GM19372 (cell line): Measurements from ENCODE around the gene UBE2S.
"Not testable (repeated sequence)": the region's sequence is repeated elsewhere in the genome, so short reads cannot be mapped to it uniquely, and the experiment has no call there.

ENCODE experiments used
- ATAC-seq: cut with Tn5 transposase; IDR thresholded peaks from one replicate; pipeline ENCODE4 v1.9.1; 2021; ENCODE audit warnings: mild to moderate bottlenecking, low read depth, moderate library complexity; ENCODE audit not compliant: unreplicated experiment

UBE2S gene

GRCh38 chr19:55406826-55407549 lies 600 bp downstream of the UBE2S start:
- no peak for ATAC-seq

- ATAC-seq, result no peak
Observed at GRCh38 chr19:55406091-55406825, 1.3 kb downstream of the UBE2S start.

- no peak for ATAC-seq
Observed at GRCh38 chr19:55405638-55406037, 1.9 kb downstream of the UBE2S start.

DNA sequence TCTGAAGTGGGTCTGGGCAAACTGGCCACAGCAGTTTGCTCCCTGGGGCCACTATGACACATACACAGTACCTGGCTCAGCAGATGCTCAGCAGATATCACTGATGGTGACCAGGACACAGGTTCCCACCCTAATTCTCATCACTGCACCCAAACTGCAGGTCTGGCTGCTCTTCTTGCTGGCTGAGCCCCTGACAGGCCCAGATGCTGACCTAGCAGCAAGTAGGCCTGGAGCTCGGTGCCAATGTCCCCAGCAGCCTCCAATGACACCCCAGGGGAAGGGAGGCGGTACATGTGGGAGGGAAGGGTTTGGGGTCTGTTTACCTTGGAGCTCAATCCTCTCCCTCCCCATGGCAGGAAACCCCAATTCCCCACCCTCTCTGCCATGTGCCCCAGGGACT lies 5.1 kb downstream of the UBE2S start:
- ATAC-seq, result no peak

- not testable (repeated sequence) for ATAC-seq
Observed at GRCh38 chr19:55401390-55401789, 6.2 kb downstream of the UBE2S start.

DNA sequence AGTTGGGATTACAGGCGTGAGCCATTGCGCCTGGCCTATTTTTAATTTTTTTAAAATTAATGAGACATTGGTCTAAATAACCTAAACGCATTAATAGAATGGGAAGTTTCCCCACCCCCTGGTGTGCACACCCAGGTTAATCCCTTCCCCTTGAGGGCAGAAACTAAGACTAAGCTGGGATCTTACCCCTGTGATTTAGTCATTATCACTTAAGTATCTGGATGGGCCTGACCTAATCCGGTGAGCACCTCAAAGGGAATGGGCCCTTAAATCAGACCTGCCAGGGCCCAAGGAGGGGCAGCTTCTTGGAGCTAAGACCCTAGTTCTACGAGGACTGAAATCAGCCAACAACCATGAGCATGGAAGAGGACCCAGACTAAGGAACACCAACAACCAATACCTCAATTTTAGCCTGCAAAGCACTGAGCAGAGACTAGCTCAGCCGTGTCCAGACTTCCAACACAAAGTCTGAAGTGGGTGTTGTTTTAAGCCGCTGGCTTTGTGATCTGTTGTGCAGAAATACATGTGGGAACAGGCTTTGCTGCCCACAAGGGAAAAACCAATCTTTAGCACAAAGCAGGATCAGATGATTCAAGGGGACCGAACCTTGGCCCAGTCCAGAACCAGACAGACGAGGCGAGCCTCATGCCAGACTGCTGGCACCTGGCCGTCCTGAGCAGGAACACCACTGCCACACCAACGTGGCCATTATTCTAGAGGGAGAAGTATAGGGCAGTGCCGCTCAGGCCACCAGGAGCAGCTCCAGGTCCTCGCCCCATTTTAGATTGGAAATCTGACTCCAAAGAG lies 7.1 kb downstream of the UBE2S start:
- no peak for ATAC-seq

DNA sequence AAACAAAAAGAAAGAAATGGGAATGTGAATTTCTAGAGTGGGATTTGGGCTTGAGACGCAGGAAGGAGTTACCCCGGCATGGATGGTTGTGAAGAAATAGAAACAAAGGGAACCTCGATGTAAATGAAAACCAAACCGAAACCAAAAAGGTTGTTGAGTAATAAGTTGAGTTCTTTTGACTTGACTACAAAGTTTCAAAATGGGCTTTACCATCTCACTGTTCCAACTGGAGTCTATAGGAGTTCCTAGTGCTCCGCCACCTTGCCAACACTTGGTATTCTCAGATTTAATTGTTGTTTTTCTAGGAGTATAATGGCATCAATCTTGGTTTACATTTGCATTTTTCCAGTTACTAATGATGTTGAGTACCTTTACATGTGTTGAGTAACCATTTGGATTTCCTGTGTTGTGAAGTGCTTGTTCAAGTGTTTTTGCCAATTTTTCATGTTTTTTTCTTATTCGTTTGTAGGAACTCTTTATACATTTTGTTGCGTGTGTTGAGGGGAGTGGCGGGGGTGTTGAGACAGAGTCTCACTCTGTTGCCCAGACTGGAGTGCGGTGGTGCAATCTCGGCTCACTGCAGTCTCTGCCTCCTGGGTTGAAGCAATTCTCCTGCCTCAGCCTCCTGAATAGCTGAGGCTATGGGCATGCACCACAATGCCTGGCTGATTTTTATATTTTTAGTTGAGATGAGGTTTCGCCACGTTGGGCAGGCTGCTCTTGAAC lies 9.2 kb downstream of the UBE2S start:
- no peak for ATAC-seq

DNA sequence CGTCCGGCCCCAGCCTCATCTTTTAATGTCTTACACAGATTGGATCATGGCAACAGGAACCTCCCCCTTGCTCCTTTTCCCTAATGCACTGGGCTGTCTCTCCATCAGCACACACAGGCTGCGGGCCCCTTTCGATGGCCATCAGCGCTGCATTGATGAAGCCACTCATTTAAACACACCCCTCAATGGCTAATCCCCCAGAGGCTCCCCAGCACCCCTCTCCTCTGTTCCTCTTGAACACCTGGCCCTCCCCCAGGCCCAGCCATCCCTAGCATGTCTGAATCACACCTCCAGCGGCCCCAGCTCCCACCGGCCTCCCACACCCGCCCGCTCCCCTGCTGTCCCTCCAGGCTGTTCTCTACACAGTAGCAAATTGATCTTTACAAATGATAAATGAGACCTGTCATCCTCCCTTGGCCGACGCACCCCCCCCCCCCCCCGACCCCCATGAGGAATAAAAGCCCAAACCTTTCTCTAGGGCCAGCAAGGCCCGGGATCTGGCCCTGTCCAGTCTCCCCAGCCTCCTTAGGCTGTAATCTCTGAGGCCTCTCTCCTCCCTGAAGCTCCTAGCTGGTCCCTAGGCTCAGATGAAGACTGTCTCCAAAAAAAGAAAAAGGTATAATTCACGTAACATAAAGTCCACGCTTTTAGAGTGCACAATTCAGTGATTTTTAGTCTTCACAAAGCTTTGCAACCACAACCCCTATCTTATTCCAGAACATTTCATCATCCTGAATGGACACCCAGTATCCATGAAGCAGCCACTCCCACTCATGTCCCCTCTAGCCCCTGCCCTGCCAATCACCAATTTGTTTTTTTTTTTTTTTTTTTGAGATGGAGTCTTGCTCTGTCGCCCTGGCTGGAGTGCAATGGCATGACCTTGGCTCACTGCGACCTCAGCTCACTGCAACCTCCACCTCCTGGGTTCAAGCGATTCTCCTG lies 14.5 kb downstream of the UBE2S start:
- ATAC-seq, result no peak

GRCh38 chr19:55391702-55392615 lies 15.6 kb downstream of the UBE2S start:
- no peak for ATAC-seq

DNA sequence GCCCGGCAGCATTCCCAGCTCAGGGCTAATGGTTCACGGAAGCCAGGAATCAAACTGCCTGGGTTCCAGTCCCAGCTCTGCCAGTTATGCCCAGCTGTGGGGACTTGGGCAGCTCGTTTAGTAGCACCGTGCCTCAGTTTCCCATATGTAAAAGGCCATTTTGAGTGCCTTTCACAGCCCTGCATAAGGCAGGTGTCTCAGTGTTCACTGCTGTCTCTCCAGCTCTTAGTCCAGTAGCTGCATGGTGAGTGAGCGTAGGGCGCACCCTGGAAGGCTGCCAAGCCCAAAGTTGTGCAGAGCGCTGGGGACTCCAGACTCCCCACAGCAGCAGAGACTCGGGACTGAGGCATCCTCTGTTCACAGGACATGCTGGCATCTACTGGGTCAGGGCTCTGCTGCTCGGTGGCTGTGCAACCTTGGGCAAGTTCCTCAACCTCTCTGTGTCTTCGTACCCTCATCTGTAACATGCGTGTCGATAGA lies 16.4 kb downstream of the UBE2S start:
- no peak for ATAC-seq

GRCh38 chr19:55390461-55390880 lies 17.1 kb downstream of the UBE2S start:
- ATAC-seq, result no peak

DNA sequence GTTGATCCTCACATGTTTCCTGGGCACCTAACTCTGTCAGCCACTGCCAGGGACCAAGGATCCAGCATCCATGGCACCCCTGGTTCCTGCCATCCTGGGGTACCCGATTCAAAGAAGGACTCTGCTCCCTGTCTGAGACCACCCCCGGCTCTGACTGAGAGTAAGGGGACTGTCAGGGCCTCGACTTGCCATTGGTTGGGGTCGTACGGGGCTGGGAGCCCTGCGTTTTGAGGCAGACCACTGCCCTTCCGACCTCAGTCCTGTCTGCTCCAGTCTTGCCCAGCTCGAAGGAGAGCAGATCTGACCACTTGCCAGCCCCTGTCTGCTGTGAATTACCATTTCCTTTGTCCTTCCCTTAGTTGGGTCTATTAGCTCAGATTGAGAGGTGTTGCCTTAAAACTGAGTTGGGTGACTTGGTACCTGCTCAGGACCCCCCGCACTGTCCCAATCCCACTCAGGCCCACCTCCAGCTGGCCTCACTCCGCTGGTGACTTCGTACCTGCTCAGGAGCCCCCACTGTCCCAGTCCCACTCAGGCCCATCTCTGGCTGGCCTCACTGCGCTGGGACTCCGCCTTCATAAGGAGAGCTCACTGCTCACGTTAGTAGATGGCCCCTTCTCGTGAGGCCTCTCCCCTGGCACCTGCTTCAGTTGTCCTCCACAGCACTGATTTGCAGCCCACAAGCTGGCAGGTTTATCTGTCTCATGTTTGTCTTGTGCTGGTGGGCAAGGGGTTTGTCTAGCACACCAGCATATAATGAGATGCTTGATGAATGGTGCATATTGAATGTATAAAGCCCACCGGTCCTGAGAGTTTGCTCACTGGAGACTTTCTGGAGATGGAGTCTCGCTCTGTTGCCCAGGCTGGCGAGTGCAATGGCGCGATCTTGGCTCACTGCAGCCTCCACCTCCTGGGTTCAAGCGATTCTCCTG lies 17.9 kb downstream of the UBE2S start:
- no peak for ATAC-seq

- ATAC-seq, result no peak
Observed at GRCh38 chr19:55387736-55388497, 19.7 kb downstream of the UBE2S start.

- no peak for ATAC-seq
Observed at GRCh38 chr19:55386493-55386971, 21.1 kb downstream of the UBE2S start.

GRCh38 chr19:55385724-55386492 lies 21.7 kb downstream of the UBE2S start, which contains the start of gene RPL28:
RPL28 (plus strand) TSS chr19:55385932; CDS start chr19:55386358, 426 bp downstream.
- ATAC-seq, result peak; percentile 62
